ENCODE data around the gene FAM78B.

The FAM78B gene

DNA sequence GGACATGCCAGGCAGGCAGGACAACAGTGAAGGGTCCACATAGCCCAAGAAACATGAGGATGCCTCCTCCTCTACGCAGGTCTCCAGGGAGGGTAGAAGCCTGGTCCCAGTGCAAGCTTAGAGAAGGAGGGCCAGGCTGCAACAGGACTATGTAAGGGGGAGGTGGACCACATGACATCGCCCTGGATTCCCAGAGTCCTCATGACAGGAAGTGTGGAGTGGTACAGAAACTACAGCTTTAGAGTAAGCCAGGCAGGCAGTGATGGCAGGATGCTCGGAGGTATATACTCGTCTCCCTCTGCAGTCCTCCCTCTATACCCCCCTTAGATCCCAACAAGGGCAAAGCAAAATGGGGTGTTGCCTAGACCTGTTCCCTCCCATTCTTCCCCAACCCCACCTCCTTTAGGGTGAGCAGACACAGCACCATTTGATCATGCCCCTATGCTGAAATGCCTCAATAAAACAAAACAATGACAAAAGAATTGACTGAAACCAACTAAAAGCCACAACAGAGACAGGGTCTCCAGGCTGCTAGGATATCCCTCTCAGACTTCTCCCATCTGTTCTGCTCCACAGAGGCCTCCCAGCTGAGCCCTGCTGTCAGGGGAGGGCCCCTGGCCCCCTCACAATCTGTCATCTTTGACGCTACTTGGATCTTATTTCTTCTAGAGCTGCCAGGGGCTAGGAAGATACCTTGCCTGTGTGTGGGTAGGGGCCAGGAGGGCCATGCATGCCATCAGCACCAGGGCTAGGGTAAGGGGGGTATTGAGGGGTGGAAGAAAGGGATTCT, 13.1 kb downstream of the FAM78B start:
- no peak for DNase-seq (ENCODE audit: low read depth)
- no peak overlapping the region for H3K4me3 ChIP-seq (ENCODE audit: low read length)
- TF ChIP-seq, protein P1, sequence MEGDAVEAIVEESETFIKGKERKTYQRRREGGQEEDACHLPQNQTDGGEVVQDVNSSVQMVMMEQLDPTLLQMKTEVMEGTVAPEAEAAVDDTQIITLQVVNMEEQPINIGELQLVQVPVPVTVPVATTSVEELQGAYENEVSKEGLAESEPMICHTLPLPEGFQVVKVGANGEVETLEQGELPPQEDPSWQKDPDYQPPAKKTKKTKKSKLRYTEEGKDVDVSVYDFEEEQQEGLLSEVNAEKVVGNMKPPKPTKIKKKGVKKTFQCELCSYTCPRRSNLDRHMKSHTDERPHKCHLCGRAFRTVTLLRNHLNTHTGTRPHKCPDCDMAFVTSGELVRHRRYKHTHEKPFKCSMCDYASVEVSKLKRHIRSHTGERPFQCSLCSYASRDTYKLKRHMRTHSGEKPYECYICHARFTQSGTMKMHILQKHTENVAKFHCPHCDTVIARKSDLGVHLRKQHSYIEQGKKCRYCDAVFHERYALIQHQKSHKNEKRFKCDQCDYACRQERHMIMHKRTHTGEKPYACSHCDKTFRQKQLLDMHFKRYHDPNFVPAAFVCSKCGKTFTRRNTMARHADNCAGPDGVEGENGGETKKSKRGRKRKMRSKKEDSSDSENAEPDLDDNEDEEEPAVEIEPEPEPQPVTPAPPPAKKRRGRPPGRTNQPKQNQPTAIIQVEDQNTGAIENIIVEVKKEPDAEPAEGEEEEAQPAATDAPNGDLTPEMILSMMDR (IDR thresholded peaks at IDR 0.05; ENCODE audit: insufficient read depth, low read depth, low read length, missing control alignments) = no peak

DNA sequence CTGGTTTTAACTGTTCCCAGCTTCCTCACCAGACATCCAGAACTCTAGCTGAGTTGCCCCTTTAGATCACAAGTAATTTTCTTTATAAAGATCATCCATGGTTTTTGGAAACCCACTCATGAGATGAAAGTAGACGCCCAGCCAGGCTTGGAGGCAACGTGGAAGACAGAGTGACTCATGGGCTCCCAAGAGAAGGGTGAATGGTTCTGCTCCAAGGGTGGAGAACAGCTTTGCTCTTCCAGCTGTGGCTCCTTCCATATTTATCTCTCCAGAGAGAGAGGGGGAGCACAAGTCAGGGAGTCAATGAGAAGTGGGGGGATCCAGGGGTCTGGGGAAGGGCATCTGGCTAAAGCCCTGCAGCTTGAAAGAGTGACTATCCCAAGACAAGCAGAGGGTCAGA, 13.8 kb downstream of the FAM78B start:
- no peak overlapping the region for H3K4me3 ChIP-seq (ENCODE audit: low read length)
- DNase-seq (ENCODE audit: low read depth) = no peak
- TF ChIP-seq, protein P1 (IDR thresholded peaks at IDR 0.05; ENCODE audit: insufficient read depth, low read depth, low read length, missing control alignments) = no peak

DNA sequence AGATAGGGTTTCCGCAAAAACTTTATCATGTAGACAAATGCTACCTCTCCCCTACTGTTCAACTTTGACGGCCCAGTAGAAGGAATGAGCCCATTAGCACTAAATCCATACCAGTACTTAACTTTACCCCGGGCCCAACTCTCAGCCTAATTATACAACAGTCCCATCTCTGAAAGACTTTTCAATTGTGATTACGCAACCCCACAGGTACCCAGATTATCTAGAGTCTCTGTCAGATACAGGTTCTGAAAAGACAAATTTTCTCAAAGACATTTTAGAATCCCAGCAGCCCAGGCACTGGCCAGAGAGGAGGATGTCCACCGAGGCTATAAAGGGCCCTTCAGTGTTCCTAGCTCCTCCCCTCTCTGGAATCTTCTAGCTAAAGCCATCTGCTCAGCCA, 15.0 kb downstream of the FAM78B start:
- no peak overlapping the region for H3K4me3 ChIP-seq (ENCODE audit: low read length)
- TF ChIP-seq, protein P1 (IDR thresholded peaks at IDR 0.05; ENCODE audit: insufficient read depth, low read depth, low read length, missing control alignments) = no peak
- no peak for DNase-seq (ENCODE audit: low read depth)

DNA sequence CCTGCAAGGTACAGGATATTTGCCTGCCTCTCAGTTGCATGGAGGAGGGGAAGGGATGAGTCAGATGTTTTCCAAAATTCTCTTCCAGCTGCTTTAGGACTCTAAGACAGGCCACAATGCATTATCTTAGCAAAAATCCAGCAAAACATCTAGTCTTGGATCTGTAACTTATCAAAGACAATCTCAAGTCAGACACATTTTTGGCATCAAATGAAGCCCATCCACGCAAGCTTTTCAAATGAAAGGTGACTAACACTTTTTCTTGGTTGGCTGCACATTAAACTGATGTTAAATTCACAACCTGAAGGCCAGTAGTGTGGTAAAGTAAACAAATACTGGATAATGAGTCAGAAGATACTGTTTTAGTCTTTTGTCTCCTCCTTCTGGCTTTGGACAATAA, 21.3 kb downstream of the FAM78B start:
- TF ChIP-seq, protein P1 (IDR thresholded peaks at IDR 0.05; ENCODE audit: insufficient read depth, low read depth, low read length, missing control alignments) = no peak
- H3K4me3 ChIP-seq (ENCODE audit: low read length) = no peak overlapping the region
- peak; percentile 2 for DNase-seq (ENCODE audit: low read depth)

DNA sequence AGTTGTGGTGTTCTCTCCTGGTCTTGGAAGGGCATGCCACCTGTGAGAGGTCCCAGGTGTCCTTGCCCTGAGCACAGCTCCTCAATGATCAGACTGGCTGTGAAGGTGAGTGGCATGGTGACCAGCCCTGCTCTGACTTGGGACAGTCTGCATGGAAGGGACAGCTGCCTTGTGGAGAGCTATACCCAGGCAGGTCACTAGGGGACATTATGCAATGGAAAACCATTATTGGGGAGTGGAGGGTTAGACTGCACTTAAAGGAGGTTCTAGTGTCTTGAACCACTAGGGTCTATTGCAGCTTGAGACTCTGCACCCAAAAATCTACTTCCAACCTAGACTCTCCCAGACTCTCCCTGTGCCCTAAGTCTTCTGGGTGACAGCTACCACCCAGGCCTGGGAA, 24.8 kb downstream of the FAM78B start:
- TF ChIP-seq, protein P1 (IDR thresholded peaks at IDR 0.05; ENCODE audit: insufficient read depth, low read depth, low read length, missing control alignments) = no peak
- no peak overlapping the region for H3K4me3 ChIP-seq (ENCODE audit: low read length)
- DNase-seq (ENCODE audit: low read depth) = no peak

DNA sequence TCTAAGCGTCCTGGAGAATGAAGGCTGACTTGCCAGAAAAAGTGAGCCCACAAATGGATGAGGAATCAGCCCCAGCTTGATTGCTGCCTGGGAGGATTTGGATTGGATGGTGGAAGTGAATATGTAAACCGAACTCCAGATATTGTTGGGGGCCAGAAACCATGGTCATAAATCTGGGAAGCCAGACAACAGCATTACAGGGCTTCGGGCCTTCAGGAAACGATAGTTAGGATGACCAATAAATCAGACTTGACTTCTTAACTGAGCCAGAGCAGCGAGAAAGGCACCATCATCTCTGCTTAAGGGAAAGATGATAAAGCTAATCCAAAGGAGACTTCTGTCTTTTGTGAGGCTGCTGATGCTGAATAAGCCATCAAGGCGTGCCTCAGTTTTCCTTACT, 26.6 kb downstream of the FAM78B start:
- no peak for DNase-seq (ENCODE audit: low read depth)
- H3K4me3 ChIP-seq (ENCODE audit: low read length) = no peak overlapping the region
- TF ChIP-seq, protein P1 (IDR thresholded peaks at IDR 0.05; ENCODE audit: insufficient read depth, low read depth, low read length, missing control alignments) = no peak

DNA sequence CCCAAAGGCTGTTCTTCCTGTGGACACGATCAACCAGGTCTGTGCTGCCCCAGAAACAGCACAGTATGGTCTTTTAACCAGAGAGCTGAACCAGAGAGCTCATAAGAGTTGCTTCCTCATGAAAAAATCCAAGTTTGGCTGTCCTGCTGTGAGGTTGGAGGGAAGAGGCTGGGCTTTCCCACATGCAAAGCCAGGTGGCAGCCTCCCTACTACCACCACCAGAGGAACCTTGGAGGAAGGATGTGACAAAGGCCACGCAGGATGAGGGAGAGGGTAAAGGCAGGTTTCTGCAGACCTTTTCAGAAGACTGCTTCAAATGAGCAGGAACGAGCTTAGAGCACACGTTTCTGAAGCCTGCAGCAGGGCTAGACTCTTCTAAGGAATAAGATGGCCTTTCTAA, 27.1 kb downstream of the FAM78B start:
- no peak overlapping the region for H3K4me3 ChIP-seq (ENCODE audit: low read length)
- TF ChIP-seq, protein P1 (IDR thresholded peaks at IDR 0.05; ENCODE audit: insufficient read depth, low read depth, low read length, missing control alignments) = no peak
- DNase-seq (ENCODE audit: low read depth) = no peak

Data from epithelial cell of esophagus (primary cell).